ENCODE results near the gene PRR15. TPM values are rescaled to one million over a fixed set of nuclear protein-coding genes. Genes with fewer than 3 reads are reported as not detected.
"Not testable (repeated sequence)": the region's sequence is repeated elsewhere in the genome, so short reads cannot be mapped to it uniquely, and the experiment has no call there.

The PRR15 gene
- polyA plus RNA-seq: 1 to 10 TPM; 1.1 to 3.3 (median 1.6) TPM

DNA sequence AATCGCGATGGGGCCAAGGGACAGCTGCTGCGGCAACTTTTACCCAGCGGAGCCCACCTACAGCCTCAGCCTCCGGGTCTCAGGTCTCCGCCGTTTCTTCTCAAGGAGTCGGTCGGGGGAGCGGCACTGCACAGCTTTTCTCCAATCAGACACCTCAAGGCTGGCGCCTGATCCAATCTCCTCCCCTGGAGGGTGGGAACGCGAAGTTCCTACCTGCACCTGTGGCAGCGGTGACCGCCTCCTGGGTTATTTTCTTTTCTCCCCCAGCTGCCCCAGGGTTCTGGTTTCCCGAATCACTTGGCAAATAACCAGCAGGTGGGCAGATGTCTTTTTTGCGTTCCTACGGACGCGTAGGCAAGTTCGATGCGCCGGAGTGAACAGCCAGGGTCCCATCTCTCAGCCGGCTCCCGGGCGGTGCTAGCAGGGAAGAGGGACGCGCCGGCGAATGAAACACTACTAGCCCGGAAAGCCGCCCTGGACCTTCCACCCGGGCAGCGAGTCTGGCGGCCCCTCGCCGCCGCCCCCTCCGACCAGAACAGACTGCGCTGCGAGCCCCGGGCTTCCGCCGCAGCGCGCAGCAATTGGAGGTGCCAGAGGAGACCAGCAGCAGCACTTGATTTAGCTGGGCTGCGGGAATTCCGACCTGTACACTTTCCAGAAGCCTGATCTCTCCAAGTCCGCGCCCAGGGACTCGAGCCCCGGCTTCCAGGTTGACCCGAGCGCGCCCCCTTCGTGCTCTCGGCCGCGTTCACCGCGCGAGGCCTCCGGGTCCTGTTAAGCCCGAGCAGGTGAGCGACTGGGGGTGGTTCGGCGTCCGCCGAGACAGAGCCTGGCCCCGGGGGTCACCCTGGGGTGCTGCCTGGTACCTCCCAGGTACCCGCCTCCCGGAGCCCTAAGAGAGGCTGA lies at the start of gene PRR15:
Gene PRR15 (plus strand): TSS at position 246 of the 906 bp plus-strand sequence. CDS start 2,495 bp downstream, outside the sequence.
- WGBS, 3 donors: 0 to 1% (median 1%) methylated on average over 68 to 72 of the region's 72 CpGs
- no peak within 1 kb of the TSS for H3K27ac ChIP-seq (ENCODE audit: low read depth, low read length)

DNA sequence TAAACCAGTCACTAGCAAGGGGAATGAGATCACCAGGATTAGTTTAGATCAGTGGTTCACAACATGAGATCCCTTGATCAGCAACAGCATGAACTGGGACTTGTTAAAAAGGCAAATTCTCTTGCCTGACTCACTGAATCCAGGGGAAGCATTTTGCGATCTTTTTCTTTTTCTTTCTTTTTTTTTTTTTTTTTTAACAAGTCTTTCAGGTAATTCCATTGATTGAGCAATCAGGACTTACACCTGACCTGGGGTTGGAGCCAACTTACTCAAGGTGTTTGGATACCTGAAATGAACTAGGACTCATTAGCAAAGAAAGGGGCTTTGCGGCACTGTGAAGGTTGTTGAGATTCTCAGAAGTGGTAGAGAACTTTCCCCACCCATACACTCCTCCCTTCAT lies 47.1 kb upstream of the PRR15 start:
- no peak overlapping the region for H3K27ac ChIP-seq (ENCODE audit: low read depth, low read length)
- 66 to 95% (median 92%) methylated on average over 2 of the region's 2 CpGs for WGBS, 3 donors

DNA sequence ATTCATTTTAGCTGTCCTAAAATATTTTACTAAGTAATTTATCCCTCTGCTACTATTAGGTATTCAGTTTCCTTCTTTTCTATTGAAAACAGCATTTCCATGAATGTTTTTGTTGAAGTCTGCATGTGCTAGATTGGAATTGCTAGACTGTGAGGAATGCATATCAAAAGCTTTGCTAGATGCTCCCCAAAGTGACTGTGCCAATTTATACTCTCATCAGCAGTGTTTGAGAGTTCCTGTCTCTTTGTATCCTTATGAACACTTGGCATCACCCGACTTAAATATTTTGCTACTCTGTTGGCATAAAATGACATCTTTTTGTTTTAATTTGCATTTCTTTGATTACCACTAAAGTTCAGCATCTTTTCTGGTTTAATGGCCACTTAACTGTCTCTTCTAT lies 45.0 kb upstream of the PRR15 start:
- WGBS, 3 donors: 72 to 87% (median 82%) methylated on average over 1 of the region's 1 CpG

GRCh38 chr7:29523728-29524127 lies 39.9 kb upstream of the PRR15 start:
- no peak overlapping the region for H3K27ac ChIP-seq (ENCODE audit: low read depth, low read length)
- 64 to 86% (median 67%) methylated on average over 2 of the region's 2 CpGs for WGBS, 3 donors

More for the DNA sequence above, 45.0 kb upstream of the PRR15 start:
- no peak overlapping the region for H3K27ac ChIP-seq (ENCODE audit: low read depth, low read length)

DNA sequence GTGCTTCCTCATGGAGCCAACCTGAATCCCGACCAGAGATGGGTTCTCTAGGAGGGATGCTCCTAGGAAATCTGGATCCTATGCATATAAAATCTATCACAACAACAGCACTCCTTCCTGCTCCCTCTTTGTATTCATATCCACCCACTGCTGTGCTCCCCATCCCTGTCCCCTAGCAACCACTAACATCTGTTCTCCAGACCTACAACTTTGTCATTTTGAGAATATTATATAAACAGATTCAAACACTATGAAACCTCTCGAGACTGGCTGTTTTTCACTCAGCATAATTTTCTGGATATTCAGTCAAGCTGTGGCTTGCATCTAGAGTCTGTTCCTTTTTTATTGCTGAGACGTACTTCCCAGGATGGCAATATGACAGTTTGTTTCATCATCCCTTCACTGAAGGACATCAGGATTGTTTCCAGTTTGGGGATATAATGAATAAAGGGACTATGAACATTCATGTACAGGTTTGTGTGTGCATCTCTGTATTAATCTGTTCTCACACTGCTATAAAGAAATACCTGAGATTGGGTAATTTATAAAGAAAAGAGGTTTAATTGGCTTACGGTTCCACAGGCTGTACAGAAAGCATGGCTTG lies 36.0 kb upstream of the PRR15 start:
- WGBS, 3 donors: 81 to 93% (median 85%) methylated on average over 4 of the region's 4 CpGs
- H3K27ac ChIP-seq (ENCODE audit: low read depth, low read length): no peak overlapping the region

DNA sequence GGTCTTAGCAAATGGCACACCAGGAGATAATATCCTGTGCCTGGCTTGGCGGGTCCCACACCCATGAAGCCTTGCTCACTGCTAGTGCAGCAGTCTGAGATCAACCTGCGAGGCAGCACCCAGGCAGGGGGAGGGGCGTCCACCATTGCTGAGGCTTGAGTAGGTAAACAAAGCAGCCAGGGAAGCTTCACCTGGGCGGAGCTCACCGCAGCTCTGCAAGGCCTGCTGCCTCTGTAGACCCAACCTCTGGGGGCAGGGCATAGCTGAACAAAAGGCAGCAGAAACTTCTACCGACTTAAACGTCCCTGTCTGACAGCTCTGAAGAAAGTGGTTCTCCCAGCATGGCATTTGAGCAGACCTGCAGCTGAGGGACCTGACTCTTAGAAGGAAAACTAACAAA lies 35.1 kb upstream of the PRR15 start:
- H3K27ac ChIP-seq (ENCODE audit: low read depth, low read length): not testable (repeated sequence)
- whole genome bisulfite sequencing, 3 donors: 74 to 81% (median 77%) methylated on average over 7 of the region's 7 CpGs

- WGBS, 3 donors: 78 to 88% (median 81%) methylated on average over 4 of the region's 4 CpGs
- H3K27ac ChIP-seq (ENCODE audit: low read depth, low read length): no peak overlapping the region
Observed at GRCh38 chr7:29538389-29538788, 25.2 kb upstream of the PRR15 start.

DNA sequence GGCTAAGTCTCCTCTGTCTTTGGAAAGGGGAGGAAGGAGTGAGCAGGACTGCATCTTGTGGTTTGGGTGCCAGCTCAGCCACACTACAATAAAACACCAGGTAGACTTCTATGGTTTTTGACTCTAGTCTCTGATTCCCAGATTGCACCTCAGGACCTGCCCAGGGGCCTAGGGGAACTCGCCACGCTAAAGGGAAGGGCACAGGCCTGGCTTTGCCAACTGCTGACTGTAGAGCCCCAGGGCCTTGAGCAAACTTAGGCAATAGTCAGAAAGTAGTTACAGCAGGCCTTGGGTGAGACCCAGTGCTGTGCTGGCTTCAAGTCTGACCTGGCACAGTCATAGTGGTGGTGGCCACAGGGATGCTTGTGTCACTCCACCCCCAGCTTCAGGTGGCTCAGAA lies 24.2 kb upstream of the PRR15 start:
- H3K27ac ChIP-seq (ENCODE audit: low read depth, low read length): no peak overlapping the region
- 91 to 100% (median 95%) methylated on average over 2 of the region's 2 CpGs for WGBS, 3 donors

- WGBS, 3 donors: 59 to 70% (median 68%) methylated on average over 3 of the region's 3 CpGs
- no peak overlapping the region for H3K27ac ChIP-seq (ENCODE audit: low read depth, low read length)
Observed at GRCh38 chr7:29547421-29547820, 16.2 kb upstream of the PRR15 start.

DNA sequence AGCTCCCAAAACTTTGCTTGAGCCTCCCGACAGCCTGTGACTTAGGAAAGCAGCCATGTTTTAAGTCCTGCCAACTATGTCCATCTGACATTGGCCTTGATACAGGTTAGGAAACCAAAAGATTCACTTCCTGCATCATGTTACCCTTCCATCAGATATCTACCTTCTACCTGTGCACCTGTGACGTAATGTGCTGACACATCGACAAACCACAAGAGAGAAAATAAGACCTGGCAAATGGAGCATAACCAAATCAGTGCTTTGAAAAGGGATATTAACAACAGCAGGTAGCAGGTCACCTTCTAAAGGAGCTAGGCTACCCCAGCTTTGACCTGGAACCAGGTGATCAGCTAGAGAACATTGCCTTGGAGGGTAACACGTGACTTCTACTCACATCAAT lies 14.8 kb upstream of the PRR15 start:
- 88 to 92% (median 90%) methylated on average over 4 of the region's 4 CpGs for WGBS, 3 donors

DNA sequence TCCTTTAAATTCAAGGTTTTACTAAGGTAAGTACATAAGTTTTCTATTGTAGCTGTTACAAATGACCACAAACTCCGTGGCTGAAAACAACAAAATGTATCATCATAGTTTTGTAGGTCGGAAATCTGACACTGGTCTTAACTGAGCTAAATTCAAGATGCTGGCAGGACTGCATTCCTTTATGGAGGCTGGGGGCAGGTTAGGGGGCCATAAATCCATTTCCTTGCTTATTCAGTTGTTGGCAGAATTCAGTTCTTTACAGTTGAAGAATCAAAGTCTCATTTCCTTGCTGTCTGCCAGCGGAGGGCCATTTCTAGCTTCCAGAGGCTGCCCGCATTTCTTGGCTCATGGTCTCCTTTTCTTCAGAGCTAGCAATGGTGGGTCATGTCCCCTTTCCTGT lies 11.2 kb upstream of the PRR15 start:
- no peak overlapping the region for H3K27ac ChIP-seq (ENCODE audit: low read depth, low read length)
- WGBS, 3 donors: 85 to 96% (median 89%) methylated on average over 4 of the region's 4 CpGs

More for the DNA sequence above, 14.8 kb upstream of the PRR15 start:
- no peak overlapping the region for H3K27ac ChIP-seq (ENCODE audit: low read depth, low read length)

DNA sequence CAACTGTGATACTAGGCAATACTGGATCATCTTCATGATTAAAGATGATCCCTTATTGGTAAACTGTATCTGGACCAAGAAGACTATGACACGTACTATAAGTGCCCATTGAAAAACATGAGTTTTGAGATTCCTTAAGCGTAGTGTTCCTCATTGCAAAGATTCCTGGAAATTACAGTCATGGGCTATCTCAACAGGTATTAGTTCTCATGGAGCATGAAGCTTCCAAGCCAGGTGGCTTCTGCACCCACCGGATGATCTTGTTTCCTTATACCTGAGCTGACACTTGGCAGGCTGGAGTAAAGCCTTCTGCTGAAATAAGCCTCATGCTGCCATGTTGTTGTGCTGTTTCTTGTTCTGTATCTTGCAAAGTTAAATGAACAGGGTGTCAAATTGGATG lies 8.6 kb upstream of the PRR15 start:
- WGBS, 3 donors: 94 to 95% (median 95%) methylated on average over 3 of the region's 3 CpGs
- no peak overlapping the region for H3K27ac ChIP-seq (ENCODE audit: low read depth, low read length)

DNA sequence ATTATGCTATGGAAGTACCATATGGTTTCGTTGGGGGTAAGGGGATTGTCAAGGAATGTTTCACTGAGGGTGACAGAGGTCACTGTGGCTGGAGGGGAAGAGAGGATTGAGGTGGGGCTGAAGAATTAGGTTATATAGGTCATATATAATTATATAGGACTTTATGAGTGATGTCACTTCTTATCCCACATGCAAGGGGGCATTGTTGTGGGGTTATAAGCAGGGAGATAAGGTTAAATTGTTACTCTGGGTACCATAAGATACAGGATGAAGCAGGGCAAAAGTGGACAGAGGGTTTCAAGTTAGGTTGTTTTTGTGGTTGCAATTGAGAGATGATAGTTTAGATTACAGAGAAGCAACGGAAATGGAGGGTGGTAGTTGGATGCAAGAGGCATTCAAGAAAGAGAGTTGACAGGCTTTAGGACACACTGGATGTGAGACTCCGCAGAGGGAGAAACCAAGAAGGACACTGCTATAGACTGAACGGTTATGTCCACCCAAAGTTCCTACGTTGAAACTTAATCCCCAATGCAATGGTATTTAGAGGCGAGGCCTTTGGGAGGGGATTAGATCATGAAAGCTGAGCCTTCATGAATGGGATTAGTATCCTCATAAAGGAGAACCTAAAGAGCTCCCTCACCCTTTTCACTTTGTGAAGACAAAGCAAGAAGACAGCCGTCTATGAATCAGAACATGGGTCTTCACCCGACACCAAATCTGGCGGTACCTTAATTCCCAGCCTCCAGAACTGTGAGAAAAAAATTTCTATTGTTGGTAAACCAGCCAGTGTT lies 7.0 kb upstream of the PRR15 start:
- no peak overlapping the region for H3K27ac ChIP-seq (ENCODE audit: low read depth, low read length)
- WGBS, 3 donors: 87 to 91% (median 90%) methylated on average over 9 of the region's 9 CpGs

- no peak overlapping the region for H3K27ac ChIP-seq (ENCODE audit: low read depth, low read length)
- WGBS, 3 donors: 32 to 75% (median 36%) methylated on average over 3 of the region's 3 CpGs
Observed at GRCh38 chr7:29557954-29558353, 5.7 kb upstream of the PRR15 start.

DNA sequence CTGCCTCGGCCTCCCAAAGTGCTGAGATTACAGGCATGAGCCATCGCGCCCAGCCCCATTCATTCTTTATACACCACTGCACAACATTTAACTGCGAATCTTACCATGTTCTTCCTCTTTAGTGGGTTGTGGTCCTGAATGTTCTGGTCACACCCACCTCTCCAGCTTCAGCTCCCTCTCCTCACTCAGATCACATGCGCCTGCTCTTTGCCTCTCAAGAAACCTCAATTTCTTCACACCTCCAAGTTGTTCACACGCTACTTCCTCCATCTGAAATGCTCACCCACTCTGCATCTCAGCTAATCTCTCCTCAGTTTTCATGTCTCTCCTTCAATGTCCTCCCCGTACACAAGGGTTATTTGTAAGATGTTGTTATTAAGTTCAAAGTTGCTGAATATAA lies 2.4 kb upstream of the PRR15 start:
- 77 to 88% (median 77%) methylated on average over 7 of the region's 7 CpGs for WGBS, 3 donors
- H3K27ac ChIP-seq (ENCODE audit: low read depth, low read length): no peak overlapping the region

DNA sequence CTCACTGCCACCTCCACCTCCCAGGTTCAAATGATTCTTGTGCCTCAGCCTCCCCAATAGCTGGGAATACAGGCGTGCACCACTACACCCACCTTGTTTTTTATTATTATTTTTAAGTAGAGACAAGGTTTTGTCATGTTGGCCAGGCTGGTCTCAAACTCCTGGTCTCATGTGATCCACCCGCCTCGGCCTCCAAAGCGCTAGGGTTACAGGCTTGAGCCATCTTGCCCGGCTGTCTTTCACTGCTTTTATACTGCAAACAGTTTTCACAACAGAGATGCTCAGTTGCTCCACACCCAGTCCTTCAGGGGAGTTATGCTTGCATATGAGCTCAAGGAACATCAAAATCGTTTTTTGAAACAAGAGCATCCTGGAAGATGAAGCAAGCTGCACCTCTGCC lies 1.3 kb upstream of the PRR15 start:
- WGBS, 3 donors: 73 to 85% (median 74%) methylated on average over 6 of the region's 6 CpGs
- no peak overlapping the region for H3K27ac ChIP-seq (ENCODE audit: low read depth, low read length)

DNA sequence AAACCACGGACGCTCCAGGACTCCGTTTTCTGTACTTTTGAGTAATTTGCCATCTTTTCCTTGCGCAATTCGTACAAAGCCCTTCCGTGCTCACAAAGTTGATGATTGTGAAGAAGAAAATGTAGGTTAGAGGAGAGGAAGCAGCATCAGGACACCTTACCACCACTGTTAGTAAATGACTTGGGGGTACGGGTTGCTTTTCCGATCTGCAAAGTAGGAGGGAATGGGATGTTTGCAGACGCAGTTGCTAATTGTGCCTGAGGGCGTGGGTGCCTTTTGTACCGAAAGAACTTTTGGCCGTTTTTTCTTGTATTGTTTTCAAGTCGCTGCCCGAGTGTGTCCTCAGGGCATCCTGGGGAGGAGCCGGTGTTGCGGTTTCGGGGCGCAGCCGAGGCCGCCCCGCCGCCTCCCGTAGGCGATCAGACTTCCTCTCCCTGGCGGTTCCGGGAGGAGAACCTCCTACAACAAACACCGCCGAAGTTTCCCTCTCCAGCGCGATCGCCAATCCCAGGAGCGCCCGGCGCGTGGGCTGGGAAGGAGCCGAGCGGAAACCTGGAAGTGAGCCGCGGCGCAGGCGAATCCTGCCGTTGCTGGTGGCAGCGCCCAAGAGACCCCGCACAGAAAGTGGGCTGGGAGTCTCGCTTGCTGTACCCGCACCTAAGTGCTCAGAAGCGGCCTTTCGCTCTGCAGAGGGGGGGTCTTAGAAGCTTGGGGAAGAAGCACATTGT lies 1.0 kb downstream of the PRR15 start:
- H3K27ac ChIP-seq (ENCODE audit: low read depth, low read length): no peak overlapping the region
- WGBS, 3 donors: 1% methylated on average over 47 to 48 of the region's 48 CpGs

GRCh38 chr7:29565224-29565630 lies 1.6 kb downstream of the PRR15 start:
- 3 to 22% (median 3%) methylated on average over 10 of the region's 10 CpGs for WGBS, 3 donors

More at GRCh38 chr7:29565224-29565630, 1.6 kb downstream of the PRR15 start:
- no peak overlapping the region for H3K27ac ChIP-seq (ENCODE audit: low read depth, low read length)
